OCI-LY1 (cell line): ENCODE measurements around the gene ATG7.

Experiments used
- CTCF ChIP-seq: fragments of 200-600 bp; sonication (generic), shearing (Covaris generic); IDR thresholded peaks from 2 replicates; pipeline ENCODE4 v1.5.1; 2017; ENCODE audit warnings: mild to moderate bottlenecking, antibody characterized with exemption, low read length, moderate library complexity, mixed read lengths
- EZH2 ChIP-seq: fragments of 200-600 bp; sonication (generic), shearing (Covaris generic); IDR thresholded peaks from 2 replicates; pipeline ENCODE4 v1.8.0; 2017; ENCODE audit warnings: borderline replicate concordance, mixed run types, mild to moderate bottlenecking, antibody characterized with exemption, low read length, moderate library complexity, mixed read lengths

- TF ChIP-seq CTCF, result no peak
- TF ChIP-seq EZH2, result no peak
These were observed 258.0 kb downstream of the ATG7 start for GRCh38 chr3:11530153-11530721.
